GM19467 (cell line): ENCODE results near the gene KRT74.

Experiments
- ATAC-seq: cut with Tn5 transposase; IDR thresholded peaks from one replicate; pipeline ENCODE4 v1.9.1; 2021; ENCODE audit warnings: mild to moderate bottlenecking, moderate library complexity; ENCODE audit not compliant: unreplicated experiment

The KRT74 gene

DNA sequence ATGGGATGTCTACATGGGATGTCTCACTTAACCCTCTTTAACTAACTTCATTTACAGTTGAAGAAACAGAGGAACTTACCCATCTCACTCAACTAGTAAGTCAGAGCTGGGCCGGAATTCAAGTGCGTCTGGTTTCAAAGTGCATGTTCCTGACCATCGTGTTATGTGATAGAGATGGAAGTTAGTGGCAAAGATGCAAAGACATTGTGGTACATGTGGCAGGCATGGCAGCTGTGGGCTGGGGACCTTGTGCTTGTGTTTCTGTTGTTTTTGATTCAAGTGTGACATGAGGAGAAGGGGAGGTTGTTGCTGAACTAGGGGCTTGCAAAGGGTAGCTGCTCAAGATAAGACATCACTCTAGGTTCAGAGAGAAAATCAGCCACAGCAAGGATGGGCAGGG lies 2.3 kb upstream of the KRT74 start:
- ATAC-seq = no peak

DNA sequence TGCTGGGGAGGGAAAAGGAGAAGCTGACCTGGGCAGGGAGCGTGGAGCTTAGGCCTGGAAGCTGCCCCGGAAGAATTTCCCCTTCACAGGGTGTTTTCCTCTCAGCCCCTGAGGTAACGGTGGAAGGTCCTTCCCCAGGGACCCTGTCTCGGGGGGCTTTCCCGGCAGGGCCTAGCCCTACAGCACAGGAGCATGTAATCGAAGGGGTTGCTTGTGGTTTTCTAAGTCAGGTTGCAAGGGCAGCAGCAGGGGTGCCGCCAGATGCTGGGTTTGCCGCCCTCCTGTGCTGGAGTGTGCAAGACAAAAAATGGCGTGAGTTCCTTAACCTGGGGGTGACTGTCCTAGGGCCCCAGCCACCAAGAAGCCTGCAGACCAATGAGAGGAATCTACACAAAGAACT lies 1.6 kb upstream of the KRT74 start:
- ATAC-seq = no peak

DNA sequence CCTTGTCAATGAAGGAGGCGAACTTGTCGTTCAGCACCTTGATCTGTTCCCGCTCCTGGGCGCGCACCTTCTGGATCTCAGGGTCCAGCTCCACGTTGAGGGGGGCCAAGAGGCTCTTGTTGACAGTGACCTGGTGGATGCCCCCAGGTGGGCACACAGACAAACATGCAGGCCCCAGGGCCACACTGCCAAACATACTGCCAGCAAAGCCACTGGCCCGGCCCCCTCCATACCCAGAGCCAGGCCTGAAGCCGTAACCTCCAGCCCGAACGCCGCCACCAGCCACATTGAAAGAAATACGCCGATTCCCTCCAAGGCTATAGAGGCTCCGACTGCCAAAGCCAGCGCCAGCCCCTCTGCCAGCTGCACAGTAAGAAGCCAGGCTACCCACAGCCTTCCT lies 337 bp downstream of the KRT74 start:
- no peak for ATAC-seq

DNA sequence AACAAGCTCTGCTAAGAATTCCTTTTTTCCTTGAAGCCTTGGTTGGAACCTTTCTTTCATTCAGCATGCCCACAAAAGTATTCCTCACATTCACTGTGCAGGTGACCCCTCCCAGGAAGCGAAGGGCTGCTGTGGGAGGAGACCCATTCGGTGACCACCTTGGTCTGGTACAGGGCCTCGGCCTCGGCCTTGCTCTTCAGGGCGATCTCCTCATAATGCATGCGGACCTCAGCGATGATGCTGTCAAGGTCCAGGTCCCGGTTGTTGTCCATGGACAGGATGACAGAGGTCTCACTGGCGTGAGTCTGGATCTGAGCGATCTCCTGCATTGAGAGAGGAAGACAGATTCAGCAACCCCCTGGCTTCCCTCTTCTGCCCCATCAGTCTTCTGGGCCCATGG lies 3.1 kb downstream of the KRT74 start:
- no peak for ATAC-seq

DNA sequence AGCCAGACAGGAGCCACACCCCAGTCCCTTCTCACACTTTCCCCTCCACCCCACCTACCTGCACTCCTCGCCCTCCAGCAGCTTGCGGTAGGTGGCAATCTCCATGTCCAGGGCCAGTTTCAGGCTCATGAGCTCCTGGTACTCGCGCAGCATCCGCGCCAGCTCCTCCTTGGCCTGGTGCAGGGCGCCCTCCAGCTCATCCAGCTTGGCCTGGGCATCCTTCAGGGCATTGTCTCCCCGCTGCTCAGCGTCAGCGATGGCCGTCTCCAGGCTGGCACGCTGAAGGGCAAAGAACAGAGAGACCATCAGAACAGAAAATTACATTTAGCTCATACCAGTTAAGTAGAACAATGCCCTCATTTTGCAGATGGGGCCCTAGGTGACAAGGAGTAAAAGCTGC lies 5.5 kb downstream of the KRT74 start:
- ATAC-seq = no peak

DNA sequence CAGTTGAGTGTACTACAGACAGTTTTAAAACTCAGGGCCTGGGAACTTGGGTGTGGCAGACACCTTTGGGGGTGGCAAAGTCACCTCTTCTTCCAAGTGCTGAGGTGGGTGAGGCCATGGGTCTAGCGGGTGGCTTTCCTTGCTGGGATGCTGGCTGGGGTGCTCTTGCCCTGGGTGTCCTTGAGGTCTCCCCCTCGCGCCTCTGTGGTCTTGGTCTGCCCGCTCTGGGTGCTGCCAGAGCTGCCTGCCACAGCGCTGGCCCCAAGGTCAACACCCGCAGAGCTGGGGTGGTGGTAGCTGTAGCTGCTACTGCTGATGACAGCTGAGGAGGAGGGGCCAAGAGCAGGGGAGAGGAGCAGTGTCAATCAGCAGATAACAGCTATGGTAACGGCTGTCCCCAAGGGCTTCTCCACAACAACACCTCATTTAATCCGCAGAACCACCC lies 6.8 kb downstream of the KRT74 start:
- ATAC-seq = no peak

DNA sequence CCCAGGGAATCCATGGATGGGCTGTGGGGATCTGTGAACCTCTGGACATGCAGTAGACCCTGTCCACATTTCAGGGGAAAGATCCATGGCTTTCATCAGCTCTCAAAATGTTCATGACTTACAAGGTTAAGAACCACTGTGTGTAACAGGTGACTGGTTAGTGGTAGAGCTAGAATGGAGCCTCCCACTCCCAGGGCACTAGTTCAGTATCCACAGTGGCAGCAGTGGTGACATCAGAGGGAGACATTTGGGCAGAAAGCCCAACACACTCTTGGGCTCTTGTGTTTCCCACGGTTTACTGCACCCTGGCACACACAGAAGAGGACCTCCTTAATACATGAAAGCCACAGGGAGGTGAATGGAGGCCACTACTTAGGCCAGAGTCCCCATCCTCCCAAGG lies 9.1 kb downstream of the KRT74 start:
- ATAC-seq = no peak

DNA sequence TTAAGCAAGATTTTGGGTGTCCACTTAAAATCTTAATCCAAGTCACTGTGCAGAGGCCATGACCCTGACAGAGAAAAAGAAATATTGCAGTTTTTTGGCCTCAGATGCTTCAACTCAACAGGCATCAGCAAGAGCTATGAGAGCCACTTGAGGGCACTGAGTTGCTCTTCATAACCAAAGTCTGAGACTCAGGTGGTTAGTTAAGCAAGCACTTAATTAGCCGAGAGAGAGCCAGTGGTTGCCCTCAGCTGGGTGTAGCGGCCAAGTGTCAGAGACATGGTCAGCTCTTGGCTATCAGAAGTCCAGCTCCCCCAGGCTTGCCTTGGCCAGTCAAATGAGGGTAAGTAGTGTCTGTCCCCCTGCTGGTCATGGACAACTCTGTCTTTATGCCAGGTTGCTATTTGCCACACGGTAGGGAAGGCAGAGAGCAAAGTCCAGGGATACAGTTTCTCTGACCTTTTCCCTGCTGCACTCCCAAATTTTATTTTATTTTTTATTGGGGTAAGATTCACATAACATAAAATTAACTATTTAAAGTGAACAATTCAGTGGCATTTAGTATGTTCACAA lies 11.7 kb downstream of the KRT74 start:
- ATAC-seq = no peak

DNA sequence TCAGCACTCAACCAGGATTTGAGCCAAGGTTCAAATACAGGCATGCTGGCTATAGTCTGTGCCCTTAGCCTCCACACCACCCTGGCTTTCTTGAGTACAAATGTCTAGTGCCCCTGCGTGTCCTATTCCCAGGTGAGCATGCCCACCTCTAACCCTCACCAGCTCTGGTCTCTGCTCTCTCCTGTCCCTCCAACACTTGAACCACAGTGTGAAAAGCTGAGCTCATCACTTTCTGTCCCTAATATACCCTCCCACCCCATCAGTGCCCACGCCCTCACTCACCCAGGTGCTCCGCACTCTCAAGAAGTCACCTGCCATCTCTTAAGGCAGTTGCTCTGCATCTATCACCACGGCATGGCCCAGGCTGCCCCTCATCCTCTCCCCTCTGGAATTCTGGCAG lies 13.7 kb downstream of the KRT74 start:
- ATAC-seq = no peak

DNA sequence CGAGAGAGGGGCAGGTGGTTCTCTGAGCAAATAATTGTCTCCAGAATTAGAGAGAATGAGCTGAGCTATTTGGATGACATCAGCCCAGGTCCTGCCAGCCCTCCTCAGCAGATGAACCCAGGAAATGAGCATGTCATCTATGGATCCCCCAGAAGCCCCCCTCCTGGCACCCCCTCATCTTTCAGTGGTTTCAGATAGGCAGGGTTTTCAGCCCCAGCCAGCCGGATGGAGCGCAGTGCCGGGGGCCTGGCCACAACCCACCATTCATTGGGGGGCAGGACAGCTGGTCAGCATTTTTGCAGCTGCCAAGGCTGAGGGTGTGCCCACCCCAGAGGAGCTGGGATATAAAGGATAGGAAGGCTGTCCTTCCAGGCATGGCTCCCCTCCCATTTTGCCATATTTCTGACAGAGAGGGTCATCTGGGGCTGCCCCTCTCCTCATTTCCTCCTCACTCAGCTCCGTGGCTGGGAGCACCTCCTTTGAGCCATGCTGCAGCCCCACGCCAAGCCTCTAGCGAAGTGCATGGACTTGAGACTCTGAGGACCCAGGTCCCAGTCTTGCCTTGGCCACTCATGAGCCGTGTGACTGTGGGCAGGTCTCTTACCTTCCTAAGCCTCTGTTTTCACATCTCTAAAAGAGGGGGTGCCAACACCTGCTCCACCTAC lies 14.7 kb downstream of the KRT74 start:
- ATAC-seq = no peak

DNA sequence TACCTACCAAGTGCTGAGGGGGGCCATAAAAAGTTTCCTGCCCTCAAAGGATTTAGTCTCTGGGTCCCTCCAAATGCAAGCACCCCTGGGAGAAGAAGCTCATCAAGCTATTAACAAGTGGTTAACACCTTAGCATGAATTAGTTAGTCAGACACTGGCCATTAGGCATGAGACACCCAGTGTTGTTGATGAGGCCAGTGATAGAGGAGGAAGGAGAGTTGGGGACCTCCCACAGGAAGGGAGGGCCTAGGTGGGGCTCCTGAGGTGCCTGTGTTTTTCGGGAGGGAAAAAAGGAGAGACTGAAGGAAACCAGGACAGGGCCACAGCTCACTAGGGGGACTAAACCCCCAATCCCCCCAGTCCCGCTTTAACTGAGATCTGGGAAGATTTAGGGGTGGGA lies 16.2 kb downstream of the KRT74 start:
- ATAC-seq = no peak

DNA sequence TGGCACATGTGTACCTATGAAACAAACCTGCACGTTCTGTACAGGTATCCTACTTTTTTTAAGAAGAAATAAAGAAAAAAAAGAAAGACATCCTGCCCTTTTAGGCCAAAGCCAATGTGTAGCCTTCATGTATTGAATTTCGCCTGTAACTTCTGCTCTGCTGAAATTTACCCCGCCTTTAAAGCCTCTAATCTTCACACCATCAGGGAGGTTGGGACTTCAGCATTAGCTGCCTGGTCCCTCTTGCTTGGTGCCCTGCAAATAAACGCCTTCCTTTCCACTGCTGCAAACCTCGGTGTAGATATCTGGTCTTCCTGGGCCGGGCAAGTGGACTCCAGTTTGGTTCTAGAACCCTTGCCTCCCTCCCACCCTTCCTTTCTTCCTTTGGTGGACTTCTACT lies 18.1 kb downstream of the KRT74 start:
- no peak for ATAC-seq

DNA sequence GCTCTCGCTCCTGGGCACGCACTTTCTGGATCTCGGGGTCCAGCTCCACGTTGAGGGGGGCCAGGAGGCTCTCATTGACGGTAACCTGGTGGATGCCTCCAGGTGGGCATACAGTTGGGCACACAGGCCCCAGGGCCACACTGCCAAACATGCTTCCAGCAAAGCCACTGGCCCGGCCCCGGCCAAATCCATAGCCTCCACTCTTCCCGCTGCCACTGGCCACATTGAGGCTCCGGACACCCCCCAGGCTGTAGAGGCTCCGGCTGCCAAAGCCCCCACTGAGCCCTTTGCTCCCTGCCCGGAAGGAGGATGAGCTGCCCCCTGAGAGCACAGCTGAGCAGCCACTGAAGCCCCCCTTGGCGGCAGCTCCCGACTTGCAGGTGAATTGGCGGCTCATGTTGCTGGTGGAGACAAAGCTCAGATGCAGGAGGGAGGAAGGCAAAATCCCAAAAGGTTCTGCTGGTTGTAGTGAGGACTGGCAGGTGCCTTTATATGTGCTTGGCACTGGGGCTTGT lies 20.9 kb downstream of the KRT74 start, which contains the start of gene KRT71:
Gene KRT71 (minus strand): TSS at position 465 of the 515 bp plus-strand sequence. CDS start 68 bp downstream, at position 397.
- ATAC-seq = no peak

DNA sequence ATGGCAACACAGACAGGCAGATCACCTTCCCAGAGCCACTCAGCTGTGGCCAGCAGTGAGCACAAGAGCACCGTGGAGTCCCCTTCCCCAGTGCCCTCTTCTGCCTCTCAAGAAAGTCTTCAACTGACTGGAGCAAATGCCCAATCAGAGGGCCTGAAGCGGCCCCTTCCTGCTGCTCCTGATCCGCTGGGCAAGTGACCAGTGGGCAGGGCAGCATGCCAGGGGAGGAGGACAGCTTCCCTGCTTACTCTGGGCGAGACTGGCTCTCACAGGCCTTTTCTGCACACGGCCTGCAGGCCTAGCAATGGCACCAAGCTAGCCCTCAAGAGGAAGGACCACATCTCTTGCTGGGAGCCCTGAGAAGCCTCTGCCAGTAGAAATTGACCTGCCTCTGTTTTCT lies 21.6 kb downstream of the KRT74 start:
- ATAC-seq = no peak

DNA sequence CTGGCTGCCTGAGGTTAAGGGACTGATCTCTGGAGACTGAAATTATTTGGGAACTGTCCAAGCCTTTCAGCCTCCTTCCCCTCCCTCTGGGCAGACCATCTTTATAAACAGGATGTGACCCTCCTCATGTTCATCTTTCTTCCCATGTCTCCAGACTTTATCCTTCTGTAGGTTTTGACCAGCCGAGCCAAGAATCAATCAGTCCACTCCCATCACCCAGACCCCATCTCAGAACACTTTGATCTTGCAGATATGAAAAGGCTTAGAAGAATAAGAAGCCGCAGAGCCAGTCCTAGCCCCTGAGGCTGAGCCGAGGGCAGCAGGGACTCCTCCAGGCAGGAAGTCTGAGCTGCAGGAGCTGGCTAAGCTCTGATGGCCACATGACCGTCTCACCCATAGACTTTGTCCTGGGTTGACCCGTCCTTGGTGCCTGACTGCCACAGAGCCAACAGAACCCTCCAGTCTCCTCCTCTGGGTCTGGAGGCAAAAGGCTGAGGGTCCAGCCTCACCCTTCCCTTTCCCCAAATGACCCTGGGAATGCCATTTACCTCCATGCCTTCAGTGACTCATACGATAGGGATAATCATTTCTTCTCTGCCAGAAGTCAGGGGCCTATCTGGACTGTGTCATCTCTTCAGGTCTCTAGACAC lies 22.3 kb downstream of the KRT74 start:
- ATAC-seq = no peak

DNA sequence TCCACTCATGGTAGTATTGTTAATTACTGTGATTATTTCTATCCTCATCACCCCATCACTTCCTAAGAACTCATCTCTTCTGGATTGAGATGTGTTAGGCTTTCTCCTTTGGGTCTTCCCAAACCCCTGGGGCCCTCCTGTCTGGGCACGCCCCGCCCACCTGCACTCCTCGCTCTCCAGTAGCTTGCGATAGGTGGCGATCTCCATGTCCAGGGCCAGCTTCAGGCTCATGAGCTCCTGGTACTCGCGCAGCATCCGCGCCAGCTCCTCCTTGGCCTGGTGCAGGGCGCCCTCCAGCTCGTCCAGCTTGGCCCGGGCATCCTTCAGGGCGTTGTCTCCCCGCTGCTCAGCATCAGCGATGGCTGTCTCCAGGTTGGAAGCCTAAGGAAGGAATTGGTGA lies 27.5 kb downstream of the KRT74 start:
- ATAC-seq = no peak

DNA sequence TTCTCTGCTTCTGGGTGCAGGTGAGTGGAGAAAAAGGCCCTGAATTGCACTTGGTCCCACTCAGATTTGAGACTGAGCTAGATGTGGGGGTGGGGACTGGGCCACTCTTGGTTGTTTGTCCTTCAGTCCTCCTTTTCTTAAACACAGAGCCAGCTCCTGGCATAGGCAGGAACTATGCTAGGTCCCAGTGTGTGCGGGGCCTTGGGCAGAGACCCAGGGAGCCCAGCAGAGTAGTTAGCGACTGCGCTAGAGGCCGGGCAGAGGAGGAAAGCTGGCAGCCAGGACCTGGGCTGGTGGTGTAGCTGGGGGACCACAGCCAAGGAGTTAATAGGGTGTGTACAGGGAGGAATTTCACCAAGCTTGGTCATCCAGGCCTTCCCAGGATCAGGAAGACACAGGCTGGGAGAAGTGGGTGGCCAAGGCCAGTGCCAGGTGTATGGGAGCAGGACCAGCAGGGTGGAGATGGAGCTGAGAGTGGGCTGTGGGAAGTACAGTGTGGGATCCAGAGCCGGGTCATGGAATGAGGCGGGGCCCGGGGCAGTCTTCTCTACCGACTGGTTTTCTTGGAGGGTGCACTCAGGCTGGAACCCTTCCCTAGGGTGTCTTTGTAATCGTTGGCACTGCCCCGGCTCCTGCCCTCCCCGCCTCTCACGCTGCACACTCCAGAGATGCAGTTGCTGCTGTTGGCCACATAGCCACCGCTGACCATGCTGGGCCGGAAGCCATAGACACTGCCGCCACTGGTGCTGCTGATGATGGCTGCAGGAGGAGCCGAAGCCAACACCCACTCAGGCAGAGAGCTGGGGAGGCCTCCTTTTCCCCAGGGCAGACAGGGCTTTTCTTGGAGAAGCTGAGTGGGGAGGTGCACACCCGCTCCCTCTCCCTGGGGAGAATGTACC lies 29.4 kb downstream of the KRT74 start:
- no peak for ATAC-seq

DNA sequence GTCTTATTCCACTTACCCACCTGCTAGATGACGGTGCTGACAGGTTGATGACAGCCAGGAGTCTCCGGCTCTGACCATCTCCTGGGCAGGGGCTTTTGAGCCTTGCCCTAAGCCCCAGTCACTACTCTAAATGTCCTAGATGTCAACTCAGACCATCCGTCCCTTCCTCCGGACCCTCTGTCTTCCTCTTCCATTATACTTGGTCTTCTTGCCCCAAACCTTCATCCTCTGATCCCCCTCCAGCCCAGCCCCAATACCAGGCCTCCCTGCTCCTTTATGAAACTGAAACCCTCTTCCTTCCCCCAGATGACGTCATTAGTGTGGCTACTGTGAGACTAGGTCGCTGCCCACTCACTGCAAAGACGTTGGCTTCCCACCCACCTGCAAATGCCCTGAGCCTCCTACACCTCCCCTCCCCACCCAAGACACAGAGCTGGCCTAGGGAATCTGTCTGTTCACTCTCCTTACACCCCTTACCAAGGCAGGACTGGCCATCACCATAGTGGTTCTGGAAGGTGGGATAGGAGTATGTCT lies 30.8 kb downstream of the KRT74 start:
- ATAC-seq = no peak

DNA sequence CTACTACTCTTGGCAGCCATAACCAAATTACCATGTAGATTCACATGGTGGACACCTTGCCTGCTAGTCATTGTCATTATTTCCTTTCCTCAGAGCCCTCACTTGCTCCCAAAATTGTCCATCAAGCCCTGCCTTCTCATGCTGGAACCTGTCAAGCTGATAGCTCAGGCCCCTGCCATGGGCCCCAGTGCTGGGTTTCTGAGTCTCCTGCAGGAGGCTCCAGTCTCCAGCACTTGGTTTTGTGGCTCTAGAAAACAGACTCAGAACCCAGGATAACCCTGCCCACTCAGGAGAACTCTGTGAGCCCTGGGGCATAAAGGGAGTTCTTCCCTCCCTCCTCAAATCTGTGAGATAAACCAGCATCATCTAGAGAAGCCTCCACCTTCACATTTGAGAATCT lies 31.5 kb downstream of the KRT74 start:
- no peak for ATAC-seq

DNA sequence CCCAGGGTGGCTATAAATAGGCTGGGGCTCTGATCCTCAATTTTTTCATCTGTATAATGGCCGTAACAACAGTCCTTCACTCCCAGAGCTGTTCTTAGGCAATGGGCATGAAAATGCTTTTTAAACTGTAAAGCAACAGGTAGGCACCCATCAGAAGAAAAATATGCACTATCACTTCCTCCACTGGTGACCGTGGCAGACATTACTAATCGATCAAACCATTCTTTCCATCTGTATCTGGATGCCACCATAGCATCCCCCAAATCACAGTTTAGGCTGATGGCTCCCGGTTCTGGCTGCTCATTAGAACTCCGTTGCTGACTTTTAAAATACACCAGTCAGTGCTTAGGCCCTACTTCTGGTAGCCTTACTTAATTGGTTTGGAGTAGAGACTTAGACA lies 31.9 kb downstream of the KRT74 start:
- no peak for ATAC-seq

DNA sequence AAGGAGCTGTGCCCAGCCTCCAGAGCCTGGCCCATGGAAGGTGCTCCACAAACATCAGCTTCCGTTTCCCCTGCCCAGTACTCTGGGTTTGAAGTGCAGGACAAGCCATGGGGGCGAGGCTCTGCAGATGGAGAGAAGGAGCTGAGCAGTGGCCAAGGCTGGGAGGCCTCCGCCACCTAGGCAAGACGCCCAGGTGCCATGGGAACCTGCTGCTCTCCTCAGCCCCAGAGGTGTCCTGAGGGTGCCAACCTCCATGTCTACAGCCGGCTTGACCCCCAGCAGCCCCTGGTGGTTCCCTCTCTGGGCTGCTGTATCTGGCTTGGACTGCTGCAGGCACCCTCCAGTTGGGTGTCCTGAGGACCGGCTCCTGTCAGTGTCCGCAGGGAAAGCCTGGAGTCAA lies 33.1 kb downstream of the KRT74 start:
- no peak for ATAC-seq
